Glutamatergic neuron (in vitro differentiated cells): ENCODE measurements around the gene REV3L. TPM values are rescaled to one million over a fixed set of nuclear protein-coding genes. Genes with fewer than 3 reads are reported as not detected.
"Not testable (repeated sequence)": the region's sequence is repeated elsewhere in the genome, so short reads cannot be mapped to it uniquely, and the experiment has no call there.

Experiments used
- DNase-seq: peaks from one replicate; pipeline ENCODE4 v3.0.0; 2022
- H3K27ac Mint-ChIP-seq: one replicate; pipeline ENCODE4 v1.8.0; 2020; ENCODE audit warnings: mild to moderate bottlenecking, mixed read lengths, inconsistent platforms; ENCODE audit not compliant: unreplicated experiment
- H3K27me3 Mint-ChIP-seq: one replicate; pipeline ENCODE4 v1.8.0; 2020; ENCODE audit warnings: mild to moderate bottlenecking, moderate library complexity, mixed read lengths, inconsistent platforms; ENCODE audit not compliant: unreplicated experiment
- H3K36me3 Mint-ChIP-seq: one replicate; pipeline ENCODE4 v1.8.0; 2020; ENCODE audit warnings: mild to moderate bottlenecking, mixed read lengths, inconsistent platforms; ENCODE audit not compliant: unreplicated experiment
- H3K4me1 Mint-ChIP-seq: one replicate; pipeline ENCODE4 v1.8.0; 2020; ENCODE audit warnings: mild to moderate bottlenecking, low read depth, mixed read lengths, inconsistent platforms; ENCODE audit not compliant: unreplicated experiment
- H3K4me3 Mint-ChIP-seq: one replicate; pipeline ENCODE4 v1.8.0; 2020; ENCODE audit warnings: mild to moderate bottlenecking, mixed read lengths, inconsistent platforms; ENCODE audit not compliant: unreplicated experiment
- H3K9me3 Mint-ChIP-seq: one replicate; pipeline ENCODE4 v1.8.0; 2020; ENCODE audit warnings: mild to moderate bottlenecking, moderate library complexity, mixed read lengths, inconsistent platforms; ENCODE audit not compliant: unreplicated experiment
- CTCF ChIP-seq: fragments of 200-600 bp; sonication (generic); IDR thresholded peaks from one replicate; pipeline ENCODE4 v1.5.0; 2021; ENCODE audit not compliant: partially characterized antibody, unreplicated experiment
- total RNA-seq: library from RNA; stranded (reverse); fragmentation: NEBNext Ultra II Directional; extraction: Animal tissue kit (Norgen Biotek cat#: 25700); gene quantifications from one replicate; pipeline ENCODE4 v1.2.1, GENCODE V29; 2021; ENCODE audit not compliant: unreplicated experiment

Gene REV3L
- total RNA-seq, 1 donor from 2014 or later, result 33.3 TPM

GRCh38 chr6:111307275-111307858, 175.7 kb downstream of the REV3L start:
- Mint-ChIP-seq H3K4me3 (no peak overlapping the region), H3K36me3 (peaks cover 9% of the 10 kb centered on the region), H3K27ac (no peak overlapping the region), H3K9me3 (no peaks in the 10 kb centered on the region), H3K27me3 (no peaks in the 10 kb centered on the region), H3K4me1 (no peaks in the 10 kb centered on the region)
- DNase-seq, result no peak
- TF ChIP-seq CTCF, result no peak

GRCh38 chr6:111306104-111306888, 176.7 kb downstream of the REV3L start:
- Mint-ChIP-seq H3K36me3 (peaks cover 20% of the 10 kb centered on the region), H3K4me1 (no peaks in the 10 kb centered on the region), H3K4me3 (no peak overlapping the region), H3K27me3 (no peaks in the 10 kb centered on the region), H3K27ac (no peak overlapping the region), H3K9me3 (peaks cover 1% of the 10 kb centered on the region)
- no peak for DNase-seq
- no peak for TF ChIP-seq CTCF

- Mint-ChIP-seq H3K36me3 (peaks cover 13% of the 10 kb centered on the region), H3K9me3 (peaks cover 3% of the 10 kb centered on the region), H3K27me3 (no peaks in the 10 kb centered on the region), H3K4me3 (no peak overlapping the region), H3K27ac (no peak overlapping the region), H3K4me1 (no peaks in the 10 kb centered on the region)
- DNase-seq, result no peak
- TF ChIP-seq CTCF, result no peak
Measured at GRCh38 chr6:111301946-111302345, 181.1 kb downstream of the REV3L start.

- H3K27ac Mint-ChIP-seq, H3K4me1 Mint-ChIP-seq, DNase-seq, H3K9me3 Mint-ChIP-seq, H3K4me3 Mint-ChIP-seq, H3K27me3 Mint-ChIP-seq: not testable (repeated sequence)
- peaks cover 13% of the 10 kb centered on the region for H3K36me3 Mint-ChIP-seq
Measured at GRCh38 chr6:111300938-111301800, 181.8 kb downstream of the REV3L start.

- TF ChIP-seq CTCF, result no peak
- Mint-ChIP-seq H3K9me3 (peaks cover 3% of the 10 kb centered on the region), H3K4me1 (no peaks in the 10 kb centered on the region), H3K36me3 (peaks cover 13% of the 10 kb centered on the region), H3K27ac (no peak overlapping the region), H3K27me3 (no peaks in the 10 kb centered on the region), H3K4me3 (no peak overlapping the region)
- no peak for DNase-seq
Measured at GRCh38 chr6:111297776-111298175, 185.2 kb downstream of the REV3L start.
